Measurements from ENCODE around the gene DISC1. TPM values are rescaled to one million over a fixed set of nuclear protein-coding genes. Genes with fewer than 3 reads are reported as not detected.

Gene DISC1
- total RNA-seq, 2 experiments from 2014 or later = 19.8 to 20.0 TPM

- no peaks in the 10 kb centered on the region for H3K4me1 Mint-ChIP-seq (ENCODE audit: low read depth)
- H3K9me3 Mint-ChIP-seq = no peaks in the 10 kb centered on the region
- H3K4me3 ChIP-seq (ENCODE audit: low read length) = no peak overlapping the region
- TF ChIP-seq, protein P1, sequence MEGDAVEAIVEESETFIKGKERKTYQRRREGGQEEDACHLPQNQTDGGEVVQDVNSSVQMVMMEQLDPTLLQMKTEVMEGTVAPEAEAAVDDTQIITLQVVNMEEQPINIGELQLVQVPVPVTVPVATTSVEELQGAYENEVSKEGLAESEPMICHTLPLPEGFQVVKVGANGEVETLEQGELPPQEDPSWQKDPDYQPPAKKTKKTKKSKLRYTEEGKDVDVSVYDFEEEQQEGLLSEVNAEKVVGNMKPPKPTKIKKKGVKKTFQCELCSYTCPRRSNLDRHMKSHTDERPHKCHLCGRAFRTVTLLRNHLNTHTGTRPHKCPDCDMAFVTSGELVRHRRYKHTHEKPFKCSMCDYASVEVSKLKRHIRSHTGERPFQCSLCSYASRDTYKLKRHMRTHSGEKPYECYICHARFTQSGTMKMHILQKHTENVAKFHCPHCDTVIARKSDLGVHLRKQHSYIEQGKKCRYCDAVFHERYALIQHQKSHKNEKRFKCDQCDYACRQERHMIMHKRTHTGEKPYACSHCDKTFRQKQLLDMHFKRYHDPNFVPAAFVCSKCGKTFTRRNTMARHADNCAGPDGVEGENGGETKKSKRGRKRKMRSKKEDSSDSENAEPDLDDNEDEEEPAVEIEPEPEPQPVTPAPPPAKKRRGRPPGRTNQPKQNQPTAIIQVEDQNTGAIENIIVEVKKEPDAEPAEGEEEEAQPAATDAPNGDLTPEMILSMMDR (IDR thresholded peaks at IDR 0.05) = no peak
- peaks cover 9% of the 10 kb centered on the region for H3K36me3 Mint-ChIP-seq (ENCODE audit: low read depth)
- no peak overlapping the region for H3K27ac Mint-ChIP-seq
- ATAC-seq (ENCODE audit: poor library complexity) = no peak
- no peaks in the 10 kb centered on the region for H3K9me3 ChIP-seq (ENCODE audit: control insufficient read depth in 1 of 2, insufficient read depth in 1 of 2, low read length in 2 of 2)
- DNase-seq = no peak
- POLR2A ChIA-PET = no interaction called here
- no peak overlapping the region for H3K4me3 Mint-ChIP-seq
- no peaks in the 10 kb centered on the region for H3K27me3 Mint-ChIP-seq
- no peak overlapping the region for H3K27ac ChIP-seq (ENCODE audit: low read depth in 1 of 2, low read length in 2 of 2)
- no peaks in the 10 kb centered on the region for H3K27me3 ChIP-seq (ENCODE audit: control insufficient read depth in 1 of 2, insufficient read depth in 2 of 2, low read length in 2 of 2)
- CTCF ChIA-PET = no interaction called here
- intact Hi-C loops (cut with DNase I, micrococcal nuclease) = no loop called here
- no peaks in the 10 kb centered on the region for H3K36me3 ChIP-seq (ENCODE audit: insufficient read depth, low read length)
- no peaks in the 10 kb centered on the region for H3K4me1 ChIP-seq (ENCODE audit: insufficient read depth, low read length)
Measured at GRCh38 chr1:231998791-231999190, 372.2 kb downstream of the DISC1 start.

GRCh38 chr1:232005300-232005699 is 378.7 kb downstream of the DISC1 start:
- Mint-ChIP-seq H3K4me3 (no peak overlapping the region), H3K9me3 (no peaks in the 10 kb centered on the region), H3K27ac (no peak overlapping the region), H3K36me3 (ENCODE audit: low read depth) (peaks cover 22% of the 10 kb centered on the region), H3K27me3 (no peaks in the 10 kb centered on the region), H3K4me1 (ENCODE audit: low read depth) (no peaks in the 10 kb centered on the region)
- ATAC-seq (ENCODE audit: poor library complexity) (no peak), DNase-seq (no peak)
- Histone ChIP-seq H3K36me3 (ENCODE audit: insufficient read depth, low read length) (no peaks in the 10 kb centered on the region), H3K4me1 (ENCODE audit: insufficient read depth, low read length) (no peaks in the 10 kb centered on the region), H3K27ac (ENCODE audit: low read depth in 1 of 2, low read length in 2 of 2) (no peak overlapping the region), H3K4me3 (ENCODE audit: low read length) (no peak overlapping the region), H3K27me3 (ENCODE audit: control insufficient read depth in 1 of 2, insufficient read depth in 2 of 2, low read length in 2 of 2) (no peaks in the 10 kb centered on the region), H3K9me3 (ENCODE audit: control insufficient read depth in 1 of 2, insufficient read depth in 1 of 2, low read length in 2 of 2) (no peaks in the 10 kb centered on the region)
- POLR2A ChIA-PET = no interaction called here
- TF ChIP-seq, protein P1 (IDR thresholded peaks at IDR 0.05) = no peak
- CTCF ChIA-PET = no interaction called here
- intact Hi-C loops (cut with DNase I, micrococcal nuclease) = no loop called here

- H3K36me3 Mint-ChIP-seq (ENCODE audit: low read depth) = peaks cover 47% of the 10 kb centered on the region
- TF ChIP-seq, protein P1 (IDR thresholded peaks at IDR 0.05) = no peak
- Histone ChIP-seq H3K4me3 (ENCODE audit: low read length) (no peak overlapping the region), H3K9me3 (ENCODE audit: control insufficient read depth in 1 of 2, insufficient read depth in 1 of 2, low read length in 2 of 2) (no peaks in the 10 kb centered on the region), H3K4me1 (ENCODE audit: insufficient read depth, low read length) (no peaks in the 10 kb centered on the region), H3K27me3 (ENCODE audit: control insufficient read depth in 1 of 2, insufficient read depth in 2 of 2, low read length in 2 of 2) (no peaks in the 10 kb centered on the region), H3K36me3 (ENCODE audit: insufficient read depth, low read length) (no peaks in the 10 kb centered on the region), H3K27ac (ENCODE audit: low read depth in 1 of 2, low read length in 2 of 2) (no peak overlapping the region)
- intact Hi-C loops (cut with DNase I, micrococcal nuclease) = no loop called here
- ChIA-PET POLR2A (no interaction called here), CTCF (no interaction called here)
- no peaks in the 10 kb centered on the region for H3K27me3 Mint-ChIP-seq
- H3K27ac Mint-ChIP-seq = no peak overlapping the region
- no peaks in the 10 kb centered on the region for H3K4me1 Mint-ChIP-seq (ENCODE audit: low read depth)
- H3K4me3 Mint-ChIP-seq = no peak overlapping the region
- no peaks in the 10 kb centered on the region for H3K9me3 Mint-ChIP-seq
- no peak for DNase-seq
- ATAC-seq (ENCODE audit: poor library complexity) = no peak
Measured at GRCh38 chr1:232009741-232010140, 383.2 kb downstream of the DISC1 start.

Measured in CD4-positive, alpha-beta T cell (primary cell).